GM12878 (cell line): Measurements from ENCODE around the gene C19orf12. TPM values are rescaled to one million over a fixed set of nuclear protein-coding genes. Genes with fewer than 3 reads are reported as not detected.

ENCODE experiments used
- ATAC-seq: fragments of 200-7000 bp; cut with Tn5 transposase; 3 replicates; pipeline ENCODE4 v1.9.1; 2020; ENCODE audit warnings: mild to moderate bottlenecking, moderate library complexity
- BruUV-seq: library from RNA; stranded (reverse); fragments of 400-500 nt; replicated peaks from 2 replicates; lab custom pipeline; 2021; lab: Mats Ljungman, UMichigan
- CTCF ChIA-PET: fragments of 300-600 bp; sonication (Branson Sonifier 250); formaldehyde crosslinking; extraction: SDS; loops from one replicate; lab custom pipeline; 2021; ENCODE audit warnings: inconsistent platforms; lab: Yijun Ruan, JAX
- POLR2A ChIA-PET: fragments of 350-600 bp; formaldehyde crosslinking; extraction: SDS; loops from one replicate; lab custom pipeline; 2021; ENCODE audit warnings: inconsistent platforms; lab: Charles Lee
- RAD21 ChIA-PET: fragments of 300-600 bp; sonication (Branson Sonifier 250); formaldehyde crosslinking; loops from one replicate; lab custom pipeline; 2023; ENCODE audit warnings: antibody characterized with exemption; ENCODE audit not compliant: unreplicated experiment; lab: Charles Lee
- SMC1A ChIA-PET: fragments of 300-600 bp; sonication (Branson Sonifier 250); formaldehyde crosslinking; loops from one replicate; lab custom pipeline; 2023; ENCODE audit not compliant: unreplicated experiment, uncharacterized antibody; lab: Charles Lee
- DNase-seq: peaks from one replicate; pipeline ENCODE4 v3.0.0-alpha.2; 2011; ENCODE audit warnings: low read depth, low spot score
- FAIRE-seq: peaks from 3 replicates; lab custom pipeline; 2011; peaks lifted over from hg19 to GRCh38; lab: Jason Lieb, UNC
- H2AFZ ChIP-seq: 2 replicates; pipeline ENCODE4 v1.6.0; 2011; ENCODE audit warnings: low read depth, low read length, control low read depth; ENCODE audit not compliant: control insufficient read depth
- H3K27ac ChIP-seq: 2 replicates; pipeline ENCODE4 v1.5.1; 2011; ENCODE audit warnings: control low read depth; ENCODE audit not compliant: control insufficient read depth, insufficient read depth
- H3K27me3 ChIP-seq, 2 experiments: replicated peaks in 1 of 2; 2 replicates each; pipeline versions ENCODE4 v1.6.0 to v1.6.1; 2011; ENCODE audit warnings: low read length in 1 of 2; ENCODE audit not compliant: control insufficient read depth in 2 of 2, insufficient read depth in 2 of 2
- H3K36me3 ChIP-seq, 2 experiments: 2 replicates each; pipeline ENCODE4 v1.5.1; 2011; ENCODE audit warnings: low read length in 1 of 2; ENCODE audit not compliant: control insufficient read depth in 2 of 2, insufficient read depth in 2 of 2
- H3K4me1 ChIP-seq: 2 replicates; pipeline ENCODE4 v1.6.1; 2011; ENCODE audit warnings: mild to moderate bottlenecking, low read length, moderate library complexity, mixed read lengths; ENCODE audit not compliant: control insufficient read depth, insufficient read depth
- H3K4me2 ChIP-seq: 2 replicates; pipeline ENCODE4 v1.6.0; 2011; ENCODE audit warnings: control low read depth; ENCODE audit not compliant: control insufficient read depth, insufficient read depth
- H3K4me3 ChIP-seq: fragments of 200-600 bp; sonication (generic); 2 replicates; pipeline ENCODE4 v1.5.1; 2016
- H3K79me2 ChIP-seq: 2 replicates; pipeline ENCODE4 v1.6.0; 2011; ENCODE audit warnings: low read length; ENCODE audit not compliant: control insufficient read depth, insufficient read depth
- H3K9ac ChIP-seq: 2 replicates; pipeline ENCODE4 v1.8.0; 2011; ENCODE audit warnings: low read length, control low read depth, mixed read lengths; ENCODE audit not compliant: control insufficient read depth, insufficient read depth
- H3K9me3 ChIP-seq: replicated peaks from 3 replicates; pipeline ENCODE4 v1.5.1; 2011; ENCODE audit warnings: mild to moderate bottlenecking, low read length; ENCODE audit not compliant: control insufficient read depth, insufficient read depth
- H4K20me1 ChIP-seq: 2 replicates; pipeline ENCODE4 v1.6.0; 2011; ENCODE audit not compliant: control insufficient read depth, insufficient read depth
- ATF2 ChIP-seq: IDR thresholded peaks from 2 replicates; pipeline ENCODE4 v1.6.1; 2012; ENCODE audit warnings: low read length, inconsistent platforms
- CEBPZ ChIP-seq: fragments of 150-350 bp; IDR thresholded peaks from 2 replicates; pipeline ENCODE4 v1.6.1; 2016; ENCODE audit warnings: low read depth, low read length
- IKZF1 ChIP-seq: fragments of 450-650 bp; conservative IDR thresholded peaks from 2 replicates; pipeline ENCODE4 v1.6.1; 2017; ENCODE audit warnings: antibody characterized with exemption, mild to moderate bottlenecking
- IRF3 ChIP-seq: fragments of 450-650 bp; IDR thresholded peaks from 2 replicates; pipeline ENCODE4 v1.6.1; 2014; ENCODE audit warnings: mild to moderate bottlenecking
- NFYA ChIP-seq: IDR thresholded peaks from 2 replicates; pipeline ENCODE4 v1.6.1; 2011; ENCODE audit warnings: low read depth, mild to moderate bottlenecking, low read length, improper control_type of control experiment, borderline replicate concordance
- WGBS: methylation state at CpG from one replicate; pipeline ENCODE4 v1.1.6; 2016; ENCODE audit warnings: low lambda C conversion rate; ENCODE audit not compliant: insufficient replicate concordance, insufficient coverage; ENCODE audit errors: missing lambda C conversion rate; 5-methylcytosine and 5-hydroxymethylcytosine counted together
- in situ Hi-C: fragments of 300-500 bp; cut with MboI; formaldehyde crosslinking; loops from 9 replicates; pipeline ENCODE4 v1.14.3; 2018; ENCODE audit warnings: mixed read lengths
- intact Hi-C: fragments of 100-400 bp; cut with micrococcal nuclease; formaldehyde crosslinking; loops from one replicate; pipeline ENCODE4 v1.14.2; 2022; ENCODE audit not compliant: unreplicated experiment
- polyA plus RNA-seq, 11 experiments: library from polyadenylated mRNA; depleted of rRNA in 4 of 11; unstranded in 6 of 11; stranded (reverse) in 5 of 11; fragments of >200 nt; fragmentation: Nextera tagmentation in 4 of 11; fragmentation: Illumina TruSeq in 1 of 11; extraction: Ambion mirVana in 4 of 11; extraction: Trizol in 1 of 11; gene quantifications; 1 replicate in 1 of 11; 2 replicates in 10 of 11; pipeline versions ENCODE4 v1.2.1 to v1.2.3, GENCODE V29; 2011 to 2016; ENCODE audit warnings: inconsistent platforms in 2 of 11, missing spikeins in 2 of 11, low read depth in 1 of 11
- total RNA-seq, 4 experiments: library from RNA; depleted of rRNA in 3 of 4; stranded (reverse); fragments of >200 nt in 3 of 4; fragmentation: Illumina TruSeq in 1 of 4; extraction: Trizol in 1 of 4; gene quantifications; 2 replicates each; pipeline versions ENCODE4 v1.2.1 to v1.2.3, GENCODE V29; 2013 to 2021
- TF ChIP-seq, protein P1 (sequence below): fragments of 450-650 bp; IDR thresholded peaks from 2 replicates; pipeline ENCODE4 v1.6.1; 2017; ENCODE audit warnings: mild to moderate bottlenecking, moderate library complexity

The C19orf12 gene
- total and polyA plus RNA-seq, 10 of the 15 experiments (the other 5 are each of a cell fraction or from before 2014, with no cell fraction given) = 2.3 to 23.5 (median 20.3) TPM

GRCh38 chr19:29673451-29674371, 41.4 kb downstream of the C19orf12 start:
- H3K9me3 ChIP-seq = no peaks in the 10 kb centered on the region
- POLR2A ChIA-PET = interaction anchor here (2.4 to 2.8 kb wide), 2 partner anchors 41 to 68 kb away, joined by 7 to 13 read pairs; partner anchors contain the start of genes C19orf12 and POP4
- peak overlapping the region; percentile 63; the same call in 1 of the 2 replicates for H2AFZ ChIP-seq
- H3K4me1 ChIP-seq = peaks cover 51% of the 10 kb centered on the region
- H4K20me1 ChIP-seq = no peaks in the 10 kb centered on the region
- TF ChIP-seq CEBPZ (no peak), ATF2 (no peak), IKZF1 (0 out of 2 replicates have a peak, but pooled peaks have one; percentile 2), IRF3 (no peak), NFYA (no peak)
- TF ChIP-seq, protein P1, sequence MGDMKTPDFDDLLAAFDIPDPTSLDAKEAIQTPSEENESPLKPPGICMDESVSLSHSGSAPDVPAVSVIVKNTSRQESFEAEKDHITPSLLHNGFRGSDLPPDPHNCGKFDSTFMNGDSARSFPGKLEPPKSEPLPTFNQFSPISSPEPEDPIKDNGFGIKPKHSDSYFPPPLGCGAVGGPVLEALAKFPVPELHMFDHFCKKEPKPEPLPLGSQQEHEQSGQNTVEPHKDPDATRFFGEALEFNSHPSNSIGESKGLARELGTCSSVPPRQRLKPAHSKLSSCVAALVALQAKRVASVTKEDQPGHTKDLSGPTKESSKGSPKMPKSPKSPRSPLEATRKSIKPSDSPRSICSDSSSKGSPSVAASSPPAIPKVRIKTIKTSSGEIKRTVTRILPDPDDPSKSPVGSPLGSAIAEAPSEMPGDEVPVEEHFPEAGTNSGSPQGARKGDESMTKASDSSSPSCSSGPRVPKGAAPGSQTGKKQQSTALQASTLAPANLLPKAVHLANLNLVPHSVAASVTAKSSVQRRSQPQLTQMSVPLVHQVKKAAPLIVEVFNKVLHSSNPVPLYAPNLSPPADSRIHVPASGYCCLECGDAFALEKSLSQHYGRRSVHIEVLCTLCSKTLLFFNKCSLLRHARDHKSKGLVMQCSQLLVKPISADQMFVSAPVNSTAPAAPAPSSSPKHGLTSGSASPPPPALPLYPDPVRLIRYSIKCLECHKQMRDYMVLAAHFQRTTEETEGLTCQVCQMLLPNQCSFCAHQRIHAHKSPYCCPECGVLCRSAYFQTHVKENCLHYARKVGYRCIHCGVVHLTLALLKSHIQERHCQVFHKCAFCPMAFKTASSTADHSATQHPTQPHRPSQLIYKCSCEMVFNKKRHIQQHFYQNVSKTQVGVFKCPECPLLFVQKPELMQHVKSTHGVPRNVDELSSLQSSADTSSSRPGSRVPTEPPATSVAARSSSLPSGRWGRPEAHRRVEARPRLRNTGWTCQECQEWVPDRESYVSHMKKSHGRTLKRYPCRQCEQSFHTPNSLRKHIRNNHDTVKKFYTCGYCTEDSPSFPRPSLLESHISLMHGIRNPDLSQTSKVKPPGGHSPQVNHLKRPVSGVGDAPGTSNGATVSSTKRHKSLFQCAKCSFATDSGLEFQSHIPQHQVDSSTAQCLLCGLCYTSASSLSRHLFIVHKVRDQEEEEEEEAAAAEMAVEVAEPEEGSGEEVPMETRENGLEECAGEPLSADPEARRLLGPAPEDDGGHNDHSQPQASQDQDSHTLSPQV = no peak
- DNase-seq = no peak
- SMC1A ChIA-PET = interaction anchor here (0.8 to 4.0 kb wide), 4 partner anchors 7 to 67 kb away, joined by 3 to 22 read pairs (median 8); partner anchors contain the start of genes C19orf12 and POP4
- CTCF ChIA-PET = interaction anchor here (1.0 to 3.6 kb wide), 9 partner anchors 8 to 67 kb away, joined by 3 to 45 read pairs (median 6); partner anchors contain the start of genes C19orf12 and POP4
- H3K9ac ChIP-seq = peak overlapping the region; percentile 50
- in situ Hi-C loops = no loop called here
- RAD21 ChIA-PET = interaction anchor here (1.4 to 3.0 kb wide), 4 partner anchors 41 to 67 kb away, joined by 5 to 22 read pairs (median 20); partner anchors contain the start of genes C19orf12 and POP4
- H3K27ac ChIP-seq = peak overlapping the region; percentile 89
- H3K36me3 ChIP-seq = peaks cover 8 to 38% of the 10 kb centered on the region in 2 experiments
- intact Hi-C loops = no loop called here
- WGBS = 85% methylated on average over 57 of the region's 57 CpGs
- FAIRE-seq = no peak
- H3K79me2 ChIP-seq = peaks cover 52% of the 10 kb centered on the region
- peak overlapping the region; percentile 77 for H3K4me2 ChIP-seq
- no peak for ATAC-seq
- peak overlapping the region; percentile 59; the same call in 1 of the 2 replicates for H3K4me3 ChIP-seq
- H3K27me3 ChIP-seq = no peaks in the 10 kb centered on the region
- no TSS peak for BruUV-seq
